ENCODE data around the gene HTR7. TPM values are rescaled to one million over a fixed set of nuclear protein-coding genes. Genes with fewer than 3 reads are reported as not detected.

The HTR7 gene
- total and polyA plus RNA-seq, 4 donors, result 0.12 to 0.65 (median 0.33) TPM

GRCh38 chr10:90780488-90780887 is 77.4 kb downstream of the HTR7 start:
- 83 to 89% methylated on average over 4 of the region's 4 CpGs for WGBS, 2 donors
- ATAC-seq (ENCODE audit: insufficient read depth, low FRiP score), result no peak
- Histone ChIP-seq H3K9me3 (ENCODE audit: control insufficient read depth in 4 of 4, insufficient read depth in 3 of 4, low read length in 3 of 4) (peaks cover 0 to 3% (median 0%) of the 10 kb centered on the region in 4 donors), H3K9ac (ENCODE audit: insufficient read depth in 1 of 2, low read length in 2 of 2) (no peak overlapping the region), H3K27ac (ENCODE audit: low read depth in 1 of 2, low read length in 1 of 2) (no peak overlapping the region), H3K4me1 (ENCODE audit: control insufficient read depth in 5 of 5, insufficient read depth in 5 of 5, low read length in 5 of 5) (no peaks in the 10 kb centered on the region), H3K4me3 (no peak overlapping the region), H3K36me3 (ENCODE audit: control insufficient read depth in 4 of 4, insufficient read depth in 4 of 4, low read length in 4 of 4) (no peaks in the 10 kb centered on the region), H3K27me3 (ENCODE audit: control insufficient read depth in 3 of 3, insufficient read depth in 3 of 3, low read length in 2 of 3) (no peaks in the 10 kb centered on the region)
- no peak for TF ChIP-seq CTCF (IDR thresholded peaks at IDR 0.05; ENCODE audit: control extremely low read depth, extremely low read depth)
- DNase-seq, result no peak

GRCh38 chr10:90779548-90779947 is 78.3 kb downstream of the HTR7 start:
- WGBS, 2 donors, result 68 to 80% methylated on average over 3 of the region's 3 CpGs
- ATAC-seq (ENCODE audit: insufficient read depth, low FRiP score), result no peak
- no peak for TF ChIP-seq CTCF (IDR thresholded peaks at IDR 0.05; ENCODE audit: control extremely low read depth, extremely low read depth)
- Histone ChIP-seq H3K4me1 (ENCODE audit: control insufficient read depth in 5 of 5, insufficient read depth in 5 of 5, low read length in 5 of 5) (no peaks in the 10 kb centered on the region), H3K9me3 (ENCODE audit: control insufficient read depth in 4 of 4, insufficient read depth in 3 of 4, low read length in 3 of 4) (peaks cover 0 to 3% (median 0%) of the 10 kb centered on the region in 4 donors), H3K9ac (ENCODE audit: insufficient read depth in 1 of 2, low read length in 2 of 2) (no peak overlapping the region), H3K4me3 (no peak overlapping the region), H3K27me3 (ENCODE audit: control insufficient read depth in 3 of 3, insufficient read depth in 3 of 3, low read length in 2 of 3) (no peaks in the 10 kb centered on the region), H3K27ac (ENCODE audit: low read depth in 1 of 2, low read length in 1 of 2) (no peak overlapping the region), H3K36me3 (ENCODE audit: control insufficient read depth in 4 of 4, insufficient read depth in 4 of 4, low read length in 4 of 4) (no peaks in the 10 kb centered on the region)
- no peak for DNase-seq

GRCh38 chr10:90777621-90778020 is 80.2 kb downstream of the HTR7 start:
- Histone ChIP-seq H3K36me3 (ENCODE audit: control insufficient read depth in 4 of 4, insufficient read depth in 4 of 4, low read length in 4 of 4) (no peaks in the 10 kb centered on the region), H3K27me3 (ENCODE audit: control insufficient read depth in 3 of 3, insufficient read depth in 3 of 3, low read length in 2 of 3) (no peaks in the 10 kb centered on the region), H3K4me3 (no peak overlapping the region), H3K9me3 (ENCODE audit: control insufficient read depth in 4 of 4, insufficient read depth in 3 of 4, low read length in 3 of 4) (peaks cover 0 to 3% (median 0%) of the 10 kb centered on the region in 4 donors), H3K27ac (ENCODE audit: low read depth in 1 of 2, low read length in 1 of 2) (no peak overlapping the region), H3K4me1 (ENCODE audit: control insufficient read depth in 5 of 5, insufficient read depth in 5 of 5, low read length in 5 of 5) (no peaks in the 10 kb centered on the region), H3K9ac (ENCODE audit: insufficient read depth in 1 of 2, low read length in 2 of 2) (no peak overlapping the region)
- peak in 2 of 3 donors; percentile 1 to 11 for DNase-seq
- TF ChIP-seq CTCF (IDR thresholded peaks at IDR 0.05; ENCODE audit: control extremely low read depth, extremely low read depth), result no peak
- no peak for ATAC-seq (ENCODE audit: insufficient read depth, low FRiP score)
- WGBS, 2 donors, result 46 to 74% methylated on average over 1 of the region's 1 CpG
